GM18867 (cell line): ENCODE data around the gene NT5C3A.
"Not testable (repeated sequence)": the region's sequence is repeated elsewhere in the genome, so short reads cannot be mapped to it uniquely, and the experiment has no call there.

ENCODE experiments used
- ATAC-seq: cut with Tn5 transposase; IDR thresholded peaks from one replicate; pipeline ENCODE4 v1.9.1; 2021; ENCODE audit warnings: mild to moderate bottlenecking, moderate library complexity; ENCODE audit not compliant: unreplicated experiment

The NT5C3A gene

GRCh38 chr7:32991068-32991585 is 71.4 kb downstream of the NT5C3A start:
- ATAC-seq: not testable (repeated sequence)

- ATAC-seq: not testable (repeated sequence)
Observed at GRCh38 chr7:32988148-32988547, 74.4 kb downstream of the NT5C3A start.

DNA sequence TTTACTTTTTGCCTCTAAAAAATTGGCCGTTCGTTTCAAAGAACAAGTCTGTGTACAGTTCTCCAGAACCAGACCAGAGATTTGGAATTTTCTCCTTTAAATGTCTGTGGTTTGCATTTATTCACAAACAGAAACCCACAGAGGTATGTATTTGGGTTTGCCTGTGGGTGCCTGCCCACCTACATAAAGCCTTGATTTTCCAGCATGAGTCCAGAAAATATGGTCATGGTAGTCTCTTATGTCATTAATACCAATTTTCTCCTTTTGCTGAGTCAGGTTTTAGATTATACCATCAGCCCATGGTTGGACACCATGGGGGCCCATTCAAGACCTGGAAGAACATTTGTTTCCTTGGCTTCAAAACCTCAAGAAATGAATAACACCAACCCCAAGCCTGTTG is 82.7 kb downstream of the NT5C3A start:
- ATAC-seq: not testable (repeated sequence)

GRCh38 chr7:32979246-32979645 is 83.3 kb downstream of the NT5C3A start:
- ATAC-seq: not testable (repeated sequence)

DNA sequence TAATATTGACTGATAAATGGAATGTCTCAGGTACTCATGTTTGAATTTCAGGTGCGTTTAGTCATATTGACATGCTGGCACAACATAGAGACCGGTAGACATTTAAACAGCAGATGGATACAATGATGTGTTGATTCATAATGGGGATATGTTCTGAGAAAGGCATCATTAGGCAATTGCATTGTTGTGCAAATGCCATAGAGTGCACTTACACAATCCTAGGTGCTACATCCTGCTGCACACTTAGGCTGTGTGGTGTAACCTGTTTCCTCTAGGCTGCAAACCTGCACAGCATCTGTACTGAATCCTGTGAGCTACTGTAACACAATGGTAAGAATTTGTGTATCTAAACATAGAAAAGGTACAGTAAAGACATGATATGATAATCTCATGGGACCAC is 85.4 kb downstream of the NT5C3A start:
- ATAC-seq: not testable (repeated sequence)

DNA sequence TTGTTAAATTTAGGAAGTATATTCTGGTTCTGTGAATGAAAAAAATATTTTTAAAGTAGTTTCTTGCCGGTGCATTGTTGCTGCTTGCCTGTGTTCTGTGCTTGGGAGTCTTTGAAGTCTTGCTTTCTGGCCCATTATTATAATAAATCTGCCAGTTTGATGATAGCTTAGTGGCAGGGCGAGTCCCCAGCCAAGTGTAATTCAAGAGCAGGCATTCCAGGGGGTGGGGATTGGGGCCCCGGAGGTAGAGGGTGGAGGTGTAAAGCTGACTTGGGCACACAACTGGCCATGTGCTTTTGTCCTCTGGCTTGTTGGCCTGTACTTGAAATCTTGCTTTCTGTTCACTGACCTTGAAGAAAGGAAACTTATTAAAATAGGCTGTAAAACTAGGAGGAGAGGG is 90.6 kb downstream of the NT5C3A start:
- not testable (repeated sequence) for ATAC-seq

- not testable (repeated sequence) for ATAC-seq
Observed at GRCh38 chr7:32967268-32967582, 95.4 kb downstream of the NT5C3A start.

DNA sequence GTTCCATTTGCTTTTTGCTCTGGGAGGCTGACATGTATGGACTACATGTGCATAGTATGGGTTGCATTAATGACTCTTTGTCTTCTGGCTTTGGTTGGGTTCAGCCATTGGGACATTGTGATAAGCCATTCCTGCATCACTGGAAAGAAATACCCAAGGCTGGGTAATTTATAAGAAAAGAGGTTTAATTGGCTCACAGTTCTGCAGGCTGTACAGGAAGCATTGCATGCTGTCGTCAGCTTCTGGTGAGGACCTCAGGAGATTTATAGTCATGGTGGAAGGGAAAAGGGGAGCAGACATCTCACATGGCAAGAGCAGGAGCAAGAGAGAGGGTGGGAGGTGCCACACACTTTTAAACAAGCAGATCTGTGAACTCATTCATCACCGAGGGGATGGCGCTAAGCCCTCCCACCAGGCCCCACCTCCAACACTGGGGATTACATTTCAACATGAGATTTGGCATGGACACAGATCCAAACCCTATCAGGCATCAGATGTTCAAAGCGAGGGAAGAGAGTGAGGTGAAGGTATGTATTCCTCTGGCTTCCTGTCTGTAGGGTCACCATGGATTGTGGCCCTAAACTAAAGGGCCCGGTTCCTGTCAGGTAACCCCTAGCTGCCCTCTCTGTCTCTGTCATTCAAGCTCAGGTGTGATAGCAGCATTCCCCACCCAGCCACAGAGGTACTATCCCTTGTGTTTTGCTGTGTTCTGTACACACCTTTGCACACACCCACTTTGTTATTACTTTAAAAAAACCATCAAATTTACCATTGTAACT is 95.9 kb downstream of the NT5C3A start:
- not testable (repeated sequence) for ATAC-seq

DNA sequence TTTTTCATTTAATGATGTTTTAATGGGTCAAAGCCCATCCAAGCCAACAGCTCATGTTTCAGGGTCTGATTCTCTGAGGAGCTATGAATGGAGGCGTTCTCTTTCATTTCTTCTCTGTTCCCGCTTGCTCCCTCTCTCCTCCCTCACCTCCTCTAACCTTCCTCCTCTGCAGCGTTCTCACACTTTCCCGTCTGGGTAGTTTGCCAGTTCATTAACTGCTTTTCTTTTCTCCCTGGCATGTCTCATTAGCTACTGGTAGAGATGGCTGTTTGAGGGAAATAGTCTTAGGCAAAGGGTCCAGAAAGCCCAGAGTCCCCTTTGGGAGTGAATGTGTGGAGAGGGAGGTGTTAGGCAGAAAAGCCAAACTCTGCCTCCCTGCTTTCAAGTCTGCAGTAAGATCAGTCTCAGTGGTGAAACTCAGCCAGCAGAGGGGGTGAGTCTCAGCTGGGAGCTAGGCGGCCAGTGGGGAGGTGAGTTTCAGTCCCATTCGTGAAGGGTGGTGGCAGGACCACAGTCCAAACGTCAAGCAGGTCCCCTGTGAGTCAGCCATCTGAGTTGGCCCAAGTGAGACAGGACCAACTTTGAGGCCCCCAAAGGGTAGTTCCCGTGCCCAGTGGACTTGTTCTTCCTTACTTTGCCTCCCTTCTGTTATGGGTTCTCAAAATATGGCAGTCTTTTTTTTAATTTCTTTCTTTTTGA is 98.0 kb downstream of the NT5C3A start:
- ATAC-seq: peak; percentile 99
